Measurements from ENCODE around the gene TMEM184A. TPM values are rescaled to one million over a fixed set of nuclear protein-coding genes. Genes with fewer than 3 reads are reported as not detected.

The TMEM184A gene
- 9.0 to 17.3 TPM (median 12.6 TPM) in 5 replicates for total RNA-seq (2022; extraction: Qiagen RNA extraction; ENCODE audit: low read depth)

GRCh38 chr7:1555813-1556543 lies at the start of gene TMEM184A:
TSS of gene TMEM184A (minus strand) at chr7:1556205. CDS start at chr7:1555484, 721 bp downstream.

GRCh38 chr7:1569833-1570632 lies 14.0 kb upstream of the TMEM184A start, which contains the start of gene PSMG3:
TSS of gene PSMG3 (minus strand) at chr7:1570032. CDS start at chr7:1569339, 693 bp downstream.

GRCh38 chr7:1503816-1504775 lies 51.9 kb downstream of the TMEM184A start, which contains the start of gene INTS1:
TSS of gene INTS1 (minus strand) at chr7:1504389. CDS start at chr7:1503960, 429 bp downstream.

Other genes starting within 250 kb of the TMEM184A start
- gene MICALL2, start 96.7 kb downstream of the TMEM184A start, total RNA-seq (2022; extraction: Qiagen RNA extraction; ENCODE audit: low read depth), result 19.8 to 31.5 TPM (median 26.5 TPM) in 5 replicates
- 41.0 to 63.9 TPM (median 62.3 TPM) in 5 replicates for gene INTS1, start 51.8 kb downstream of the TMEM184A start, total RNA-seq (2022; extraction: Qiagen RNA extraction; ENCODE audit: low read depth)
- 53.5 to 106 TPM (median 89.6 TPM) in 5 replicates for gene MAFK, start 25.5 kb downstream of the TMEM184A start, total RNA-seq (2022; extraction: Qiagen RNA extraction; ENCODE audit: low read depth)
- 82.9 to 114 TPM (median 108 TPM) in 5 replicates for gene PSMG3, start 13.8 kb upstream of the TMEM184A start, total RNA-seq (2022; extraction: Qiagen RNA extraction; ENCODE audit: low read depth)
- gene ELFN1, start 114.1 kb upstream of the TMEM184A start, total RNA-seq (2022; extraction: Qiagen RNA extraction; ENCODE audit: low read depth), result 0.32 to 0.59 TPM (median 0.39 TPM) in 5 replicates

Measured in A549 treated with RU486 at 1 μM for 4 hours (cell line).